Liver (tissue), 3 donors: ENCODE results near the gene TDRD9.

Experiments used
- ATF3 ChIP-seq: IDR thresholded peaks from 2 replicates; pipeline ENCODE4 v1.6.1; 2016; ENCODE audit warnings: antibody characterized with exemption
- CTCF ChIP-seq: fragments of 150-350 bp; IDR thresholded peaks from 2 replicates; pipeline ENCODE4 v1.5.1; 2017; ENCODE audit warnings: improper control_type of control experiment, low read depth, low read length; ENCODE audit not compliant: missing input control
- GABPA ChIP-seq, 2 donors: IDR thresholded peaks in 1 of 2; conservative IDR thresholded peaks in 1 of 2; 2 replicates each; pipeline ENCODE4 v1.6.1; 2016; ENCODE audit warnings: antibody characterized with exemption in 2 of 2, mild to moderate bottlenecking in 1 of 2, moderate library complexity in 1 of 2
- HNF4A ChIP-seq, 2 donors: conservative IDR thresholded peaks; 2 replicates each; pipeline ENCODE4 v1.6.1; 2016; ENCODE audit warnings: antibody characterized with exemption in 2 of 2, mild to moderate bottlenecking in 2 of 2
- JUND ChIP-seq, 2 donors: IDR thresholded peaks; 2 replicates each; pipeline ENCODE4 v1.6.1; 2016; ENCODE audit warnings: antibody characterized with exemption in 2 of 2
- MAX ChIP-seq: IDR thresholded peaks from 2 replicates; pipeline ENCODE4 v1.6.1; 2016; ENCODE audit warnings: antibody characterized with exemption
- NR2F2 ChIP-seq: IDR thresholded peaks from 2 replicates; pipeline ENCODE4 v1.6.1; 2016; ENCODE audit warnings: antibody characterized with exemption
- RAD21 ChIP-seq, 2 donors: IDR thresholded peaks; 2 replicates each; pipeline ENCODE4 v1.6.1; 2016; ENCODE audit warnings: antibody characterized with exemption in 2 of 2, mild to moderate bottlenecking in 2 of 2
- REST ChIP-seq: IDR thresholded peaks from 2 replicates; pipeline ENCODE4 v1.6.1; 2016; ENCODE audit warnings: antibody characterized with exemption, mild to moderate bottlenecking
- RXRA ChIP-seq, 2 donors: IDR thresholded peaks; 2 replicates each; pipeline ENCODE4 v1.6.1; 2017 to 2018; ENCODE audit warnings: antibody characterized with exemption in 2 of 2, mild to moderate bottlenecking in 1 of 2
- SP1 ChIP-seq: IDR thresholded peaks from 2 replicates; pipeline ENCODE4 v1.6.1; 2018; ENCODE audit warnings: antibody characterized with exemption, mild to moderate bottlenecking
- TAF1 ChIP-seq: conservative IDR thresholded peaks from 2 replicates; pipeline ENCODE4 v1.6.1; 2016; ENCODE audit warnings: antibody characterized with exemption, mild to moderate bottlenecking
- YY1 ChIP-seq: IDR thresholded peaks from 2 replicates; pipeline ENCODE4 v1.6.1; 2016; ENCODE audit warnings: antibody characterized with exemption, mild to moderate bottlenecking
- ZBTB33 ChIP-seq: IDR thresholded peaks from 2 replicates; pipeline ENCODE4 v1.6.1; 2016; ENCODE audit warnings: antibody characterized with exemption
- donor health status: healthy.
- donor health status: healthy.

GRCh38 chr14:104007121-104007520, 78.9 kb downstream of the TDRD9 start:
- TF ChIP-seq CTCF (no peak), ZBTB33 (no peak), ATF3 (no peak), GABPA (IDR thresholded peaks at IDR 0.05 in 1 of 2, conservative IDR thresholded peaks at IDR 0.05 in 1 of 2) (no peak), JUND (IDR thresholded peaks at IDR 0.05) (no peak), SP1 (no peak), TAF1 (no peak), RAD21 (IDR thresholded peaks at IDR 0.05) (no peak), NR2F2 (no peak), YY1 (no peak), RXRA (IDR thresholded peaks at IDR 0.05) (no peak), REST (no peak), HNF4A (conservative IDR thresholded peaks at IDR 0.05) (no peak), MAX (no peak)
